T-helper 1 cell (primary cell): ENCODE measurements around the gene CENPB.

Experiments used
- DNase-seq, 5 donors: peaks; one replicate each; pipeline ENCODE4 v3.0.0-alpha.2; 2012 to 2020

Gene CENPB

GRCh38 chr20:3748073-3748472 is 38.5 kb downstream of the CENPB start:
- no peak for DNase-seq

GRCh38 chr20:3747471-3747870 is 39.1 kb downstream of the CENPB start:
- DNase-seq: no peak

GRCh38 chr20:3745686-3746173 is 40.8 kb downstream of the CENPB start:
- DNase-seq: no peak

- peak; percentile 58 to 72 (median 70) for DNase-seq
Measured at GRCh38 chr20:3744806-3745685, 41.5 kb downstream of the CENPB start.

- DNase-seq: no peak
Measured at GRCh38 chr20:3744037-3744436, 42.5 kb downstream of the CENPB start.

- DNase-seq: no peak
Measured at GRCh38 chr20:3743251-3743650, 43.3 kb downstream of the CENPB start.

GRCh38 chr20:3741836-3742458 is 44.6 kb downstream of the CENPB start:
- DNase-seq: no peak

- DNase-seq: no peak
Measured at GRCh38 chr20:3740615-3741301, 45.8 kb downstream of the CENPB start.

GRCh38 chr20:3739926-3740451 is 46.6 kb downstream of the CENPB start:
- no peak for DNase-seq

- DNase-seq: no peak
Measured at GRCh38 chr20:3739054-3739925, 47.2 kb downstream of the CENPB start.

- DNase-seq: no peak
Measured at GRCh38 chr20:3738111-3739053, 48.2 kb downstream of the CENPB start.

GRCh38 chr20:3735768-3736167 is 50.8 kb downstream of the CENPB start:
- DNase-seq: no peak

- DNase-seq: no peak
Measured at GRCh38 chr20:3734111-3734843, 52.3 kb downstream of the CENPB start.
